ENCODE data around the gene MAPK8.

MAPK8 gene

DNA sequence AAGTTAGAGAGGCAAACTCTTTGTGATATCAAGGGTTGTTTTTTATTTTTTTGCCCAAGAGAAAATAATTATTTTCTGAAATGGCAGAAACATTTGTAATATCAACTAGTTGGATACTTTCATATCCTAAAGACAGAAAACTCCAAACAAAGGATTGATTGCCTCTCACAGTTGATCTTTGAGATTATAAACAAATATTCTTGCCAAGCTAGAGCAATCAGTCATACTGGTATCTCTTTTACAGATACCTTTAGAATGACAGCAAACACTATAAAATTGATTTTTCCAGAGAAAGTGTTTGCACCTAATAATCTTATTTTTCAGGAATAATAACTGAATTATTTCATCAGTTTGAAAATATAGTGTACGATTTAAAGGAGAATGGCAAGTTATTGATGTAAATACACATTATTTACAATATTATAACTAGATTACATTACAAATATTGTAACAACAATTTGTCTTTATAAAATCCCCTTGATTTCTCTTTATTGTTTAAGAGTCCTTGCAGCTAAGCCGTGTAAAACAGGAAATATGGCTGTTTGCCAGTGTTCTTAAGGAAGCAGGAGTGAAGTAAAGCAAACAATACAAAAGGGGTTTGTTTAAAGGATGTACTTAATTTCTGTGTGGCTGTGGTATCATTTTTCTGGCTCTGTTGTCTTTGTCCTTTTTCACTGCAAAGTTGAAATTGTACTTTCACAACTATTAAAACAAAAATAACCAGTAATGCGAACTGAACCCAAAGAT lies 58.4 kb downstream of the MAPK8 start:
- Mint-ChIP-seq H3K27ac (no peak overlapping the region), H3K9me3 (no peaks in the 10 kb centered on the region), H3K27me3 (no peaks in the 10 kb centered on the region), H3K4me1 (peaks cover 2% of the 10 kb centered on the region), H3K4me3 (no peak overlapping the region), H3K36me3 (no peaks in the 10 kb centered on the region)
- DNase-seq: no peak
- CTCF ChIA-PET: interaction anchor here (0.7 to 4.7 kb wide), 8 partner anchors 12 to 292 kb away, joined by 3 to 48 read pairs (median 4); no protein-coding TSS in a partner anchor

DNA sequence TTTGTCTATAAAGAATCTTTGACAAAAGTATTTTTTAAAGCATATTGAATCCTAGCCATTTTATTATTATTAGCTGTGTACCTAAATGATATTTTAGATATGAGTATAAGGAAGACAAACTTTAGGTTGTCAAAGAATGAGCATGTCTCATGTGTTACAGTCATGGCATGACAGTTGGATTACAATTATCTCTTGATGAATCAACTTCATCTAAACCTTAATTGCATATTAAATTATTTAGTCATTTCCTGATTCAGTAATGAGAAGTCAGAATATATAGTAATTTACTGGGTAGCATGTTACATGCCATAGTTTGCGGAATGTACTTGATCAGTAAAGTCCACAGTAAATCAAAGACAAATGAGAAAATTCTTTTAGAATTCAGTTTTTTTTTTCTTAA lies 59.2 kb downstream of the MAPK8 start:
- CTCF ChIA-PET: interaction anchor here (0.6 to 2.0 kb wide), 4 partner anchors 28 to 293 kb away, joined by 3 to 10 read pairs (median 3); no protein-coding TSS in a partner anchor
- no peaks in the 10 kb centered on the region for H3K27me3 Mint-ChIP-seq
- no peak for DNase-seq
- H3K27ac Mint-ChIP-seq: no peak overlapping the region
- H3K36me3 Mint-ChIP-seq: no peaks in the 10 kb centered on the region
- no peaks in the 10 kb centered on the region for H3K9me3 Mint-ChIP-seq
- no peak overlapping the region for H3K4me3 Mint-ChIP-seq
- peaks cover 2% of the 10 kb centered on the region for H3K4me1 Mint-ChIP-seq

DNA sequence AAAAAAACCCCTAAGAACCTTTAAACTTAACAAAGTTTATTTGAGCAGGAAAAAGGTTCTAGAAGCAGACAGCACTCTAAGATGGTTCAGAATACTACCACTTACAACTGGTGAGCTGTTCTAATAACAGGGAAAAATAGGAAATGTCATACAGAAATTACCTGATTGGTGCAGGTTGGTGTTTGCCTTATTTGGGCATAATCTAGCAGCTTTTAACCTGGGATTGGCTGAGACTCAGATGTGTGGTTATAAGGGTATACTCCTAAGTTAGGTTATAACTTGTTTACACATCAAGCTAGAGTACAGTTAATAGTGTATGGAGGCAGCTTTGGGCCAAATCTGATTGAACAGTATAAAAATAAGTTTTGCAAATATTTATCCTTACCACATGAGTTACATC lies 59.8 kb downstream of the MAPK8 start:
- CTCF ChIA-PET: interaction anchor here (0.6 to 2.0 kb wide), 5 partner anchors 16 to 292 kb away, joined by 3 to 10 read pairs (median 3); no protein-coding TSS in a partner anchor
- H3K27ac Mint-ChIP-seq: no peak overlapping the region
- no peaks in the 10 kb centered on the region for H3K27me3 Mint-ChIP-seq
- DNase-seq: no peak
- no peak overlapping the region for H3K4me3 Mint-ChIP-seq
- no peaks in the 10 kb centered on the region for H3K9me3 Mint-ChIP-seq
- H3K4me1 Mint-ChIP-seq: peaks cover 2% of the 10 kb centered on the region
- H3K36me3 Mint-ChIP-seq: no peaks in the 10 kb centered on the region

DNA sequence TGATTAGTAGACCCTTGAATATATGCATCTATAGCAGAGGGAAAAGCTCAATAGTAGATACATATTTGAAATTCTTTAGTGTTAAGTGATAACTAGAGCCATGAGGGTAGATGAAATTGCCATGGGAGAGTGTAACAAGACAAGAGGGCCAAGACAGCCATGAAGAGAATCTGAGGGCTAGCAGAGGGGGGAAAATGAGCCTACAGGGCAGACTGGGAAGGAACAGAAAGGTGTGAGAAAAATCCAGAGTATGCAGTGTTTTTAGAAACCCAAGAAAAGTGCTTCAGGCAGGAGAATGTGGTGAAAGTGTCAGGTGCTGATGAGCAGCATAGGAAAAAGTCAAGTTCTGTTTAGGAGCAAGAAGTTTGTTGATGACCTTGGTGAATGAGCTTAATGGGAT lies 63.0 kb downstream of the MAPK8 start:
- Mint-ChIP-seq H3K27me3 (no peaks in the 10 kb centered on the region), H3K4me1 (no peaks in the 10 kb centered on the region), H3K9me3 (no peaks in the 10 kb centered on the region), H3K36me3 (no peaks in the 10 kb centered on the region), H3K27ac (no peak overlapping the region), H3K4me3 (no peak overlapping the region)
- CTCF ChIA-PET: no interaction called here
- no peak for DNase-seq

DNA sequence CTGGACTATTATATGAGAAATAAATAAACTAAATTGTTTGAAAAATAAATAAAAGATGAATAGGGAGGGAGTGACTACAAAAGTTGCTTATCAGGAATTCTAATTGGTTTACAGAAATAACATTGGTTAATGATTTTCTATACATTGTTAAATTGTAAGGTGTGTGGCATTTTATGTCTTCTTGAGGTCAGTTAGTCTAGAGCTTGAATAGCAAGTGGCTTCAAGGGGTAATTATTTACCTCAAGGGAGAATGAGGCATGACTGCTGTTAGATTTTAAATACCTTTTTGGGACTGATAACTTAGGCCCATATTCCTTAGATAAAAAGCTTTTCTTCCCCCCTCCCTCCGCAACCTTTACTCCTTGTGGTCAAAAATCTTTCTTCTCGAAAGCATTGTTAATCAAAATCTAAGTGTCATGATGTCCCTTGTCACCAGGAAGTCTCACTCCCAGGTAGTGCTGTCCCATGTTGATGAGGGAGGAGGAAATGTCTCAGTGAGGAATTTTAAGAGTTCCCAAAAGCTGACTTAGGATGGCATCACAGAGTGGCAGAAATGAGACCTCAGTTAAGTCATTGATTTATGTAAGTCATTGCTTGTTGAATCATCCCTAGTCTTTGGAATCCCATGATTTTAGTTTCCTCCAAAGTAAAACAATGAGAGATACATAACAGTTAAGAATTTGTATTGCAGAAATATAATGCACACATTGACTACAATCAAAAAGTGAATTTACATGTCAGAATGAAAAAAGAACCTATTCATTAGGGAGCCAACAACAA lies 71.5 kb downstream of the MAPK8 start:
- no peak for DNase-seq
- no peak overlapping the region for H3K4me3 Mint-ChIP-seq
- no peaks in the 10 kb centered on the region for H3K4me1 Mint-ChIP-seq
- CTCF ChIA-PET: no interaction called here
- H3K27me3 Mint-ChIP-seq: no peaks in the 10 kb centered on the region
- H3K9me3 Mint-ChIP-seq: peaks cover 8% of the 10 kb centered on the region
- no peak overlapping the region for H3K27ac Mint-ChIP-seq
- H3K36me3 Mint-ChIP-seq: no peaks in the 10 kb centered on the region

DNA sequence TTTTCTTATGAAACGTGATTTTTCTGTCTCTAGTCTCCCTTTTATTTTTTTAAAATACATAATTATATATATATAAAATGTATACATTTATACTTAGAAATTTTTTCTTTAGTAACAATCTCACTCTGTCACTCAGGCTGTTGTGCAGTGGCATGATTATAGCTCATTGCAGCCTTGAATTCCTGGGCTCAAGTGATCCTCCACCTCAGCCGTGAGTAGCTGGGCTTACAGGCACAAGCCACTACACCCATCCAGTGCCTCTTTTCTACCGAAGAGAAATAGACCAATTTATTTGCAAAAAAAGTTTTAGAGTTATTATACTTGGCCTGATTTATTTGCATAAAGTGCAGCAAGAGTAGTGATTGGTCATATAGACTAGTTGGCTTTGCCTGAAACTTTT lies 72.2 kb downstream of the MAPK8 start:
- no peaks in the 10 kb centered on the region for H3K27me3 Mint-ChIP-seq
- CTCF ChIA-PET: no interaction called here
- no peak overlapping the region for H3K27ac Mint-ChIP-seq
- H3K36me3 Mint-ChIP-seq: no peaks in the 10 kb centered on the region
- H3K9me3 Mint-ChIP-seq: peaks cover 8% of the 10 kb centered on the region
- DNase-seq: no peak
- H3K4me1 Mint-ChIP-seq: no peaks in the 10 kb centered on the region
- H3K4me3 Mint-ChIP-seq: no peak overlapping the region

DNA sequence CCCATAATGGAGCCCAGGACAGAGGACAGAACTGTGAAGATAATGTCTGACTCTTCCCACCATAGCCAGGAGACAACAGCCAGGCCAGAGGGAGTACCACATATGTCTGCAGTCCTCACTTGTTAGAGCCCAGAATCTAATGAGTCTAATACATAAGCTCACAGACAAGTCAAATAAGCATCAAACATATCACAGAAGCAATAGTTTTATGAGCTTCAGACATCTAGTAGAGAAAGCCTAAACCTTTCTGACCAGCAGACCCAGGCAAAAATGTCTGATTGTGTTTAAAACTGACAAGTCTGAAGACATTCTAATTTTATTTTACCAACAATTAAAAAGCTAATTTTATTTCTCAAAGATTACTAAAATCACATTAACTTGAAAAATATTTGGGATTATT lies 75.5 kb downstream of the MAPK8 start:
- CTCF ChIA-PET: interaction anchor here (1.0 to 2.3 kb wide), 5 partner anchors 15 to 274 kb away, joined by 3 to 6 read pairs (median 5); no protein-coding TSS in a partner anchor
- Mint-ChIP-seq H3K27ac (no peak overlapping the region), H3K4me1 (no peaks in the 10 kb centered on the region)

DNA sequence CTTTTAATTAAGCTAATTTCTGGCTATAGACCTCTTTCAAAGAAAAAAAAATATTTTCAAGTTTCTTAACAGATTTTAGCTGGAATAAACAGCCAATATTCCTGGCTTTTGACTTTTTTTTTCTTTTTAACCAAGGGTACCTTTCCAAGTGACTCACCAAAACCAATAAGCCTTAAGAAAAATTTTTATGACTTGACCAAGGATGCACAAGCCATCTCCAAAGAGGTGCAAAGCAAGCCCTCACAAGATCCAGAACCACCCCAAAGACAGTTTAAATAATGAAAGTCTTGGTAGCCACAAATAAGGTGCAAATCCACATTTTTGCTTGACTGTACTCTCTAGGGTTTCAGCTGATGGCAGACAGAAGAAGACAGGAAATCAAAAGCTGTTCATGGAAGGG lies 76.5 kb downstream of the MAPK8 start:
- Mint-ChIP-seq H3K4me3 (no peak overlapping the region), H3K36me3 (peaks cover 1% of the 10 kb centered on the region), H3K4me1 (no peaks in the 10 kb centered on the region), H3K9me3 (peaks cover 3% of the 10 kb centered on the region), H3K27ac (no peak overlapping the region), H3K27me3 (no peaks in the 10 kb centered on the region)
- DNase-seq: no peak
- CTCF ChIA-PET: interaction anchor here (1.1 to 2.3 kb wide), 5 partner anchors 16 to 124 kb away, joined by 3 to 7 read pairs (median 5); no protein-coding TSS in a partner anchor

More for the DNA sequence above, 75.5 kb downstream of the MAPK8 start:
- Mint-ChIP-seq H3K36me3 (peaks cover 1% of the 10 kb centered on the region), H3K27me3 (no peaks in the 10 kb centered on the region), H3K9me3 (peaks cover 3% of the 10 kb centered on the region), H3K4me3 (no peak overlapping the region)
- no peak for DNase-seq

DNA sequence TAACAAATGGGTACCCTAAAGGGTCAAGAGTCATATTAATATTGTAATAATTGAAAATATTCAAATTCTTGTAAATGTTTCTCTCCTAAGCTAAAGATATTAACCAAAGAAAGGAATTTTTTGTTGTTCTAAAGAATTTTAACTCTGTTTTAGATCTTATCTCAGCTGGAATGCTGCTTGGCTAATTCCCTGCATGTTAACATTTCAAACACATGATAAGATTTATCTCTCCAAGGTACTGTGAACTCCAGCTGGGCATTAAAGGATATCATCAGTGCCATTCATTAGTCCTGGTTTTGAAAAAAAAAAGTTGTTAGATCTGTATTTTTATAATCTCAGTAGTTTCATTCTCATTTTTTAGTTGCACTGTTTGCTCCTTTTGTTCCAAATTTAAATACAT lies 76.9 kb downstream of the MAPK8 start:
- no peak overlapping the region for H3K4me3 Mint-ChIP-seq
- no peaks in the 10 kb centered on the region for H3K4me1 Mint-ChIP-seq
- no peak for DNase-seq
- H3K9me3 Mint-ChIP-seq: peaks cover 3% of the 10 kb centered on the region
- no peaks in the 10 kb centered on the region for H3K27me3 Mint-ChIP-seq
- H3K27ac Mint-ChIP-seq: no peak overlapping the region
- CTCF ChIA-PET: interaction anchor here (1.2 to 2.3 kb wide), 4 partner anchors 17 to 123 kb away, joined by 5 to 7 read pairs (median 6); no protein-coding TSS in a partner anchor
- H3K36me3 Mint-ChIP-seq: peaks cover 1% of the 10 kb centered on the region

DNA sequence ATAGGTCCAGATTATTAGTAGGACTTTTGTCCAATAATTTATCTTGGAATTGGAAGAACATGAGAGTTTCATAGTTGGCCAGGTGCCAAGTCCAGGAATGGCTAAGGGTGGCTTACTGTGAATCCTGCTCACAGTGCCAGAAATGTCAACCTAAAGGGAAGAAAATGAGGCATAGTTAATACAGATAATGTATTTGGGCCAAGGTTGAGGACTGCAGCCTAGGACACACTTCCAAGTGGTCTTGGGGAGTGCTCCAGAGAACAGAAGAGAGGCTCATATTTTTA lies 78.2 kb downstream of the MAPK8 start:
- CTCF ChIA-PET: no interaction called here

DNA sequence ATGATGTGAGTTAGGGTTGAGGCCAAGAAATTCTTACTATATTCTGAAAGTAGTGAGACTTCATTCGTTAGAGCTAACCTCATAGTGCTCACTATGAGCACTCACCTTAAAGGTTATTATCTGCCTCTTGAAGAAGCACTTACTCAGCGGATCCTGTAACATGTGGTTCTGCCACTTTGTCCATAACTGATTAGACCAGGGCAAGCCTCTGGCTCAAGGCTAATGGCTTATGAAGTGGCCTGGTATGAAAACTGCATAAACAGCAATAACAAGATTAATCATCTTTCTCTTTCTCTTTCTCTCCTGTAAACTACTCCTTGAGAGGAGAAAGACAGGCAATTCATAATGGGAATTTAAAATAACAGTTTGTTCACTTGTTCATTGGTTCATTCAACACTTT lies 82.8 kb downstream of the MAPK8 start:
- Mint-ChIP-seq H3K27me3 (no peaks in the 10 kb centered on the region), H3K27ac (no peak overlapping the region), H3K9me3 (no peaks in the 10 kb centered on the region), H3K4me1 (peaks cover 42% of the 10 kb centered on the region), H3K36me3 (peaks cover 4% of the 10 kb centered on the region), H3K4me3 (no peak overlapping the region)
- DNase-seq: no peak
- CTCF ChIA-PET: interaction anchor here (1.1 kb wide), 1 partner anchor 26 kb away, joined by 3 read pairs; no protein-coding TSS in a partner anchor

More for the DNA sequence above, 78.2 kb downstream of the MAPK8 start:
- no peak overlapping the region for H3K4me3 Mint-ChIP-seq
- peaks cover 4% of the 10 kb centered on the region for H3K36me3 Mint-ChIP-seq
- H3K9me3 Mint-ChIP-seq: peaks cover 3% of the 10 kb centered on the region
- H3K4me1 Mint-ChIP-seq: peaks cover 7% of the 10 kb centered on the region
- H3K27ac Mint-ChIP-seq: no peak overlapping the region
- DNase-seq: no peak
- H3K27me3 Mint-ChIP-seq: no peaks in the 10 kb centered on the region

DNA sequence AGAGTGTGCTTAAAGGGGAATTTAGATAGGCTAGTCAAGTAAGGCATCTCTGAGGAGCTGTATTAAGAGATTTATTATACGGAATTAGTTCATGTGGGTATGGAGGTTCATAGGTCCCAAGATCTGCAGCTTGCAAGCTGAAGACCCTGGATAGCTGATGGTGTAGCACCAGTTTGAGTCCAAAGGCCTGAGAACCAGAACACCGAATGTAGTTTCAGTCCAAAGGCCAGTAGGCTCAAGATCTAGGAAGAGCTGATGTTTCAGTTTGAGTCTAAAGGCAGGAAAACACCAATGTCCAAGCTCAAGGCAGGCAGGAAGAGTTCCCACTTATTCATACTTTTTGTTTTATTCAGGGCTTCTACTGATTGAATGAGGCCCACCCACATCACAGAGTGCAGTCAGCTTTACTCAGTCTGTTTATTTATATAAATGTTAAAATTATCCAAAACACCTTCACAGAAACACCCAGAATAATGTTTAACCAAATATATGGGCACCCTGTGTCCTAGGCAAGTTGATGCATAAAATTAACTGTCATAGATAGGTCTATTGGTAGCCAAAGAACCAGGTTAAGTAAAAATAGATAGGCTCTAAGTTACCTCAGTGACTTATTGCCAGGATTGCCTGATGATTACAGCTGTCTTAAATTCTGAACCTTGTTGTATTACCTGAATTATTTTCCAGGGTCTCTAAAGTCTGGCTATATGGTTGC lies 83.5 kb downstream of the MAPK8 start:
- Mint-ChIP-seq H3K4me3 (no peak overlapping the region), H3K27ac (no peak overlapping the region), H3K4me1 (peaks cover 42% of the 10 kb centered on the region), H3K27me3 (no peaks in the 10 kb centered on the region), H3K9me3 (no peaks in the 10 kb centered on the region), H3K36me3 (peaks cover 4% of the 10 kb centered on the region)
- no peak for DNase-seq
- CTCF ChIA-PET: interaction anchor here (1.1 to 1.8 kb wide), 2 partner anchors 26 to 266 kb away, joined by 3 to 6 read pairs; no protein-coding TSS in a partner anchor

DNA sequence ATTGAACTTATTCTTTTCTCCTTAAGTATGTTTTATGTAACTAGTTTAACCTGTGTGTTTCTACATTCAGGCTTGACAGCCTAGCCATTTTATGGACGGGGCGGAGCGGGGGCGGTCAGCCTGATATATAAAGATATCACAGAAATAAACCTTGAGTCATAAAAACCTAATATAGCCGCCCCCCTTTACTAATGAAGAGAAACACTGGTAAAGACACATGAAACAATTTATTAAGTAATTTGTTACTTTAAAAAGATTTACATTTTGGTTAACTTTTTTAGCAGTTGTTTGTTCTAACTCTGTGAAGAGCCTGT lies 84.0 kb downstream of the MAPK8 start:
- Mint-ChIP-seq H3K27me3 (no peaks in the 10 kb centered on the region), H3K4me1 (peaks cover 42% of the 10 kb centered on the region), H3K4me3 (no peak overlapping the region), H3K36me3 (peaks cover 4% of the 10 kb centered on the region), H3K27ac (no peak overlapping the region), H3K9me3 (no peaks in the 10 kb centered on the region)
- DNase-seq: no peak
- CTCF ChIA-PET: interaction anchor here (1.8 kb wide), 1 partner anchor 266 kb away, joined by 6 read pairs; no protein-coding TSS in a partner anchor

Data from activated naive CD4-positive, alpha-beta T cell treated with anti-CD3 and anti-CD28 coated beads, Interleukin-2, amount 10 ng/mL, durations not matched to agents 7 days and 5 days (primary cell).